Measurements from ENCODE around the gene COL11A1.
"Not testable (repeated sequence)": the region's sequence is repeated elsewhere in the genome, so short reads cannot be mapped to it uniquely, and the experiment has no call there.

The COL11A1 gene

GRCh38 chr1:102858695-102859094 lies 249.6 kb downstream of the COL11A1 start:
- no peak for DNase-seq
- in situ Hi-C loops (cut with HindIII; ENCODE audit: low pct_ligation_motif_present, low pct_unique_long_range_greater_than_20kb, low sequenced_read_pairs), result no loop called here

- no peak for DNase-seq
- in situ Hi-C loops (cut with HindIII; ENCODE audit: low pct_ligation_motif_present, low pct_unique_long_range_greater_than_20kb, low sequenced_read_pairs), result no loop called here
These were observed 251.1 kb downstream of the COL11A1 start for GRCh38 chr1:102857251-102857650.

- no peak for DNase-seq
- in situ Hi-C loops (cut with HindIII; ENCODE audit: low pct_ligation_motif_present, low pct_unique_long_range_greater_than_20kb, low sequenced_read_pairs), result no loop called here
These were observed 254.6 kb downstream of the COL11A1 start for GRCh38 chr1:102853701-102854187.

GRCh38 chr1:102853136-102853535 lies 255.2 kb downstream of the COL11A1 start:
- DNase-seq, result no peak
- in situ Hi-C loops (cut with HindIII; ENCODE audit: low pct_ligation_motif_present, low pct_unique_long_range_greater_than_20kb, low sequenced_read_pairs), result no loop called here

GRCh38 chr1:102852613-102853012 lies 255.7 kb downstream of the COL11A1 start:
- no peak for DNase-seq
- in situ Hi-C loops (cut with HindIII; ENCODE audit: low pct_ligation_motif_present, low pct_unique_long_range_greater_than_20kb, low sequenced_read_pairs), result no loop called here

- in situ Hi-C loops (cut with HindIII; ENCODE audit: low pct_ligation_motif_present, low pct_unique_long_range_greater_than_20kb, low sequenced_read_pairs), result no loop called here
- DNase-seq, result no peak
These were observed 256.7 kb downstream of the COL11A1 start for GRCh38 chr1:102851616-102852015.

- in situ Hi-C loops (cut with HindIII; ENCODE audit: low pct_ligation_motif_present, low pct_unique_long_range_greater_than_20kb, low sequenced_read_pairs), result no loop called here
- no peak for DNase-seq
These were observed 265.7 kb downstream of the COL11A1 start for GRCh38 chr1:102842606-102843005.

GRCh38 chr1:102840741-102841140 lies 267.6 kb downstream of the COL11A1 start:
- DNase-seq, result no peak
- in situ Hi-C loops (cut with HindIII; ENCODE audit: low pct_ligation_motif_present, low pct_unique_long_range_greater_than_20kb, low sequenced_read_pairs), result no loop called here

- in situ Hi-C loops (cut with HindIII; ENCODE audit: low pct_ligation_motif_present, low pct_unique_long_range_greater_than_20kb, low sequenced_read_pairs), result no loop called here
- no peak for DNase-seq
These were observed 270.3 kb downstream of the COL11A1 start for GRCh38 chr1:102838016-102838415.

- no peak for DNase-seq
- in situ Hi-C loops (cut with HindIII; ENCODE audit: low pct_ligation_motif_present, low pct_unique_long_range_greater_than_20kb, low sequenced_read_pairs), result no loop called here
These were observed 270.8 kb downstream of the COL11A1 start for GRCh38 chr1:102837551-102837950.

- in situ Hi-C loops (cut with HindIII; ENCODE audit: low pct_ligation_motif_present, low pct_unique_long_range_greater_than_20kb, low sequenced_read_pairs), result no loop called here
- DNase-seq, result no peak
These were observed 271.3 kb downstream of the COL11A1 start for GRCh38 chr1:102836991-102837390.

GRCh38 chr1:102834688-102835320 lies 273.5 kb downstream of the COL11A1 start:
- in situ Hi-C loops (cut with HindIII; ENCODE audit: low pct_ligation_motif_present, low pct_unique_long_range_greater_than_20kb, low sequenced_read_pairs), result no loop called here

GRCh38 chr1:102833151-102833550 lies 275.2 kb downstream of the COL11A1 start:
- in situ Hi-C loops (cut with HindIII; ENCODE audit: low pct_ligation_motif_present, low pct_unique_long_range_greater_than_20kb, low sequenced_read_pairs), result no loop called here

More at GRCh38 chr1:102834688-102835320, 273.5 kb downstream of the COL11A1 start:
- peak; percentile 5 for DNase-seq

GRCh38 chr1:102826706-102827105 lies 281.6 kb downstream of the COL11A1 start:
- DNase-seq; in situ Hi-C loops (cut with HindIII; ENCODE audit: low pct_ligation_motif_present, low pct_unique_long_range_greater_than_20kb, low sequenced_read_pairs): not testable (repeated sequence)

More at GRCh38 chr1:102833151-102833550, 275.2 kb downstream of the COL11A1 start:
- no peak for DNase-seq

All from ACHN (cell line).